Amygdala (tissue), 56 donors: Measurements from ENCODE around the gene PNMA3.
"Not testable (repeated sequence)": the region's sequence is repeated elsewhere in the genome, so short reads cannot be mapped to it uniquely, and the experiment has no call there.

Experiments
- DNase-seq, 56 donors: peaks; one replicate each; lab custom pipeline; 2025; lab: John Stamatoyannopoulos, UW

PNMA3 gene

GRCh38 chrX:153055871-153056749 is at the start of gene PNMA3:
Gene PNMA3 (plus strand): TSS chrX:153056470. CDS start chrX:153057056, 586 bp downstream.
- DNase-seq, result peak in 5 of 56 donors; percentile 3 to 41 (median 6)

- DNase-seq, result not testable (repeated sequence)
Observed at GRCh38 chrX:153017174-153017573, 39.1 kb upstream of the PNMA3 start.

- DNase-seq, result no peak
Observed at GRCh38 chrX:153019166-153019565, 37.1 kb upstream of the PNMA3 start.

- not testable (repeated sequence) for DNase-seq
Observed at GRCh38 chrX:153026501-153026900, 29.8 kb upstream of the PNMA3 start.

- DNase-seq, result not testable (repeated sequence)
Observed at GRCh38 chrX:153028487-153028886, 27.8 kb upstream of the PNMA3 start.

- DNase-seq, result no peak
Observed at GRCh38 chrX:153029162-153029561, 27.1 kb upstream of the PNMA3 start.

GRCh38 chrX:153029875-153030274 is 26.4 kb upstream of the PNMA3 start:
- DNase-seq, result no peak

- no peak for DNase-seq
Observed at GRCh38 chrX:153030801-153031200, 25.5 kb upstream of the PNMA3 start.

- peak in 48 of 56 donors; percentile 3 to 75 (median 32) for DNase-seq
Observed at GRCh38 chrX:153032397-153033118, 23.7 kb upstream of the PNMA3 start.

GRCh38 chrX:153049093-153049492 is 7.2 kb upstream of the PNMA3 start:
- DNase-seq, result no peak

- DNase-seq, result no peak
Observed at GRCh38 chrX:153052534-153052933, 3.7 kb upstream of the PNMA3 start.

GRCh38 chrX:153057281-153057680 is 1.0 kb downstream of the PNMA3 start:
- DNase-seq, result no peak

- no peak for DNase-seq
Observed at GRCh38 chrX:153059191-153060094, 3.2 kb downstream of the PNMA3 start.

- no peak for DNase-seq
Observed at GRCh38 chrX:153060095-153060445, 3.8 kb downstream of the PNMA3 start.

- no peak for DNase-seq
Observed at GRCh38 chrX:153061732-153062131, 5.5 kb downstream of the PNMA3 start.

- DNase-seq, result no peak
Observed at GRCh38 chrX:153063315-153063714, 7.0 kb downstream of the PNMA3 start.

- DNase-seq, result no peak
Observed at GRCh38 chrX:153064061-153064460, 7.8 kb downstream of the PNMA3 start.

GRCh38 chrX:153065389-153065788 is 9.1 kb downstream of the PNMA3 start:
- DNase-seq, result no peak

GRCh38 chrX:153066402-153066801 is 10.1 kb downstream of the PNMA3 start:
- DNase-seq, result not testable (repeated sequence)

GRCh38 chrX:153071909-153072583 is 15.8 kb downstream of the PNMA3 start, which contains the start of gene PNMA6A:
Gene PNMA6A (plus strand): TSS chrX:153072454. CDS start chrX:153073063, 609 bp downstream.
- not testable (repeated sequence) for DNase-seq
